SK-N-SH (cell line): ENCODE results near the gene OBP2B. TPM values are rescaled to one million over a fixed set of nuclear protein-coding genes. Genes with fewer than 3 reads are reported as not detected.
A peak's percentile ranks its signal among the peaks of the same experiment; 100 is the strongest.

Experiments used
- CTCF ChIA-PET: fragments of 300-600, 350-600 bp; formaldehyde crosslinking; extraction: SDS; loops from one replicate; lab custom pipeline; 2021; lab: Yijun Ruan, JAX
- POLR2A ChIA-PET: fragments of 350-600 bp; sonication (Branson Sonifier 250); formaldehyde crosslinking; extraction: SDS; loops from one replicate; lab custom pipeline; 2020; ENCODE audit warnings: antibody characterized with exemption, inconsistent platforms; lab: Yijun Ruan, JAX
- DNase-seq: peaks from one replicate; pipeline ENCODE4 v3.0.0; 2012
- H2AFZ ChIP-seq: fragments of 200-600 bp; sonication (generic); 2 replicates; pipeline ENCODE4 v1.8.1; 2016; ENCODE audit warnings: antibody characterized with exemption, mild to moderate bottlenecking, low read depth
- H3F3A ChIP-seq: fragments of 200-600 bp; sonication (generic); replicated peaks from 2 replicates; pipeline ENCODE3; 2016; ENCODE audit warnings: antibody characterized with exemption, mild to moderate bottlenecking; ENCODE audit not compliant: insufficient read depth
- H3K27ac ChIP-seq, 2 experiments: fragments of 200-500 bp in 1 of 2; fragments of 200-600 bp in 1 of 2; sonication (Bioruptor generic) in 1 of 2; sonication (generic), shearing (Covaris generic) in 1 of 2; 2 replicates each; pipeline versions ENCODE4 v1.5.1 to v1.6.1; 2014 to 2016; ENCODE audit warnings: low read depth in 2 of 2, inconsistent platforms in 1 of 2, low read length in 1 of 2, mild to moderate bottlenecking in 1 of 2, mixed read lengths in 1 of 2
- H3K27me3 ChIP-seq: fragments of 200-600 bp; sonication (generic), shearing (Covaris generic); 2 replicates; pipeline ENCODE4 v1.6.1; 2016; ENCODE audit warnings: mixed run types; ENCODE audit not compliant: insufficient read depth
- H3K36me3 ChIP-seq, 2 experiments: fragments of 200-500 bp in 1 of 2; fragments of 200-600 bp in 1 of 2; sonication (Bioruptor generic) in 1 of 2; sonication (generic) in 1 of 2; replicated peaks in 1 of 2; 2 replicates each; pipeline versions ENCODE3 to v1.5.1; 2014 to 2016; ENCODE audit warnings: low read length in 1 of 2, mild to moderate bottlenecking in 1 of 2; ENCODE audit not compliant: insufficient read depth in 2 of 2, control insufficient read depth in 1 of 2
- H3K4me1 ChIP-seq, 2 experiments: fragments of 200-500 bp in 1 of 2; fragments of 200-600 bp in 1 of 2; sonication (Bioruptor generic) in 1 of 2; sonication (generic), shearing (Covaris generic) in 1 of 2; 2 replicates each; pipeline versions ENCODE4 v1.5.1 to v1.6.1; 2014 to 2016; ENCODE audit warnings: low read depth in 1 of 2, low read length in 1 of 2, mixed run types in 1 of 2; ENCODE audit not compliant: insufficient read depth in 2 of 2, control insufficient read depth in 1 of 2
- H3K4me2 ChIP-seq: fragments of 200-600 bp; sonication (generic), shearing (Covaris generic); 2 replicates; pipeline ENCODE4 v1.6.1; 2017; ENCODE audit warnings: mixed run types
- H3K4me3 ChIP-seq, 2 experiments: fragments of 200-500 bp in 1 of 2; fragments of 200-600 bp in 1 of 2; sonication (Bioruptor generic) in 1 of 2; sonication (generic), shearing (Covaris generic) in 1 of 2; 2 replicates each; pipeline versions ENCODE4 v1.5.1 to v1.8.1; 2014 to 2016; ENCODE audit warnings: low read depth in 2 of 2, inconsistent platforms in 1 of 2, low read length in 1 of 2, mild to moderate bottlenecking in 1 of 2, mixed read lengths in 1 of 2, moderate library complexity in 1 of 2
- H3K79me2 ChIP-seq: fragments of 200-600 bp; sonication (generic); 2 replicates; pipeline ENCODE4 v1.8.1; 2017; ENCODE audit warnings: mild to moderate bottlenecking; ENCODE audit not compliant: insufficient read depth
- H3K9ac ChIP-seq: fragments of 200-600 bp; sonication (generic); 2 replicates; pipeline ENCODE4 v1.6.1; 2017; ENCODE audit warnings: mixed run types
- H3K9me2 ChIP-seq: fragments of 200-600 bp; sonication (generic); 2 replicates; pipeline ENCODE4 v1.6.1; 2017; ENCODE audit warnings: mixed run types
- H3K9me3 ChIP-seq: fragments of 200-600 bp; sonication (generic); 2 replicates; pipeline ENCODE4 v1.6.1; 2017; ENCODE audit warnings: mixed run types, mild to moderate bottlenecking, moderate library complexity
- H4K20me1 ChIP-seq: fragments of 200-600 bp; sonication (generic); 2 replicates; pipeline ENCODE4 v1.6.1; 2017; ENCODE audit warnings: mild to moderate bottlenecking, mixed run types; ENCODE audit not compliant: insufficient read depth
- EP300 ChIP-seq, 2 experiments: IDR thresholded peaks; 2 replicates each; pipeline versions ENCODE4 v1.4.0 to v1.6.1; 2012; ENCODE audit warnings: borderline replicate concordance in 1 of 2, low read depth in 1 of 2, low read length in 1 of 2
- FOXJ3 ChIP-seq: sonication (generic); formaldehyde crosslinking; IDR thresholded peaks from 2 replicates; pipeline ENCODE4 v1.5.1; 2020; ENCODE audit warnings: mild to moderate bottlenecking, missing genetic modification reagents
- FOXM1 ChIP-seq: IDR thresholded peaks from 2 replicates; pipeline ENCODE4 v1.4.0; 2012; ENCODE audit warnings: low read depth, mild to moderate bottlenecking
- GABPA ChIP-seq: IDR thresholded peaks from 2 replicates; pipeline ENCODE4 v1.4.0; 2012; ENCODE audit warnings: low read depth, mild to moderate bottlenecking
- GATA2 ChIP-seq: sonication (generic); formaldehyde crosslinking; IDR thresholded peaks from 2 replicates; pipeline ENCODE4 v1.5.0; 2020; ENCODE audit warnings: mild to moderate bottlenecking, missing genetic modification reagents
- JUND ChIP-seq: IDR thresholded peaks from 2 replicates; pipeline ENCODE4 v1.4.0; 2012
- MEF2A ChIP-seq: IDR thresholded peaks from 2 replicates; pipeline ENCODE4 v1.4.0; 2012; ENCODE audit warnings: low read depth, borderline replicate concordance
- MXI1 ChIP-seq: IDR thresholded peaks from 2 replicates; pipeline ENCODE4 v1.6.1; 2012; ENCODE audit warnings: mild to moderate bottlenecking, low read depth, low read length, improper control_type of control experiment
- NRF1 ChIP-seq: IDR thresholded peaks from 2 replicates; pipeline ENCODE4 v1.6.1; 2012; ENCODE audit warnings: low read depth, mild to moderate bottlenecking, low read length
- RCOR1 ChIP-seq: fragments of 150-350 bp; IDR thresholded peaks from 2 replicates; pipeline ENCODE4 v1.6.1; 2017; ENCODE audit warnings: antibody characterized with exemption, low read length
- RFX5 ChIP-seq: IDR thresholded peaks from 2 replicates; pipeline ENCODE4 v1.6.1; 2012; ENCODE audit warnings: mild to moderate bottlenecking, improper control_type of control experiment, low read length
- RXRA ChIP-seq: IDR thresholded peaks from 2 replicates; pipeline ENCODE4 v1.4.0; 2012; ENCODE audit warnings: low read depth, mild to moderate bottlenecking, borderline replicate concordance
- SIN3A ChIP-seq: IDR thresholded peaks from 2 replicates; pipeline ENCODE4 v1.6.1; 2012; ENCODE audit warnings: low read depth, mild to moderate bottlenecking, low read length, moderate library complexity, borderline replicate concordance
- whole genome bisulfite sequencing: methylation state at CpG from one replicate; pipeline ENCODE4 v1.1.6; 2017; ENCODE audit warnings: low lambda C conversion rate; 5-methylcytosine and 5-hydroxymethylcytosine counted together
- polyA plus RNA-seq, 3 experiments: library from polyadenylated mRNA; depleted of rRNA; stranded (reverse); fragments of >200 nt; gene quantifications; 2 replicates each; pipeline ENCODE4 v1.2.3, GENCODE V29; 2012
- TF ChIP-seq, protein P1 (sequence below): IDR thresholded peaks from 2 replicates; pipeline ENCODE4 v1.4.0; 2012; ENCODE audit warnings: low read depth
- TF ChIP-seq, protein P2 (sequence below): IDR thresholded peaks from 2 replicates; pipeline ENCODE4 v1.4.0; 2012; ENCODE audit warnings: low read depth, borderline replicate concordance
- TF ChIP-seq, protein P3 (sequence below): fragments of 150-350 bp; IDR thresholded peaks from 2 replicates; pipeline ENCODE4 v1.6.1; 2017; ENCODE audit warnings: antibody characterized with exemption, low read length, low read depth, borderline replicate concordance
- TF ChIP-seq, protein P4 (sequence below): IDR thresholded peaks from 2 replicates; pipeline ENCODE4 v1.4.0; 2012; ENCODE audit warnings: low read depth, borderline replicate concordance

OBP2B gene
- polyA plus RNA-seq, 1 of the 3 experiments (the other 2 are of a cell fraction): not detected

DNA sequence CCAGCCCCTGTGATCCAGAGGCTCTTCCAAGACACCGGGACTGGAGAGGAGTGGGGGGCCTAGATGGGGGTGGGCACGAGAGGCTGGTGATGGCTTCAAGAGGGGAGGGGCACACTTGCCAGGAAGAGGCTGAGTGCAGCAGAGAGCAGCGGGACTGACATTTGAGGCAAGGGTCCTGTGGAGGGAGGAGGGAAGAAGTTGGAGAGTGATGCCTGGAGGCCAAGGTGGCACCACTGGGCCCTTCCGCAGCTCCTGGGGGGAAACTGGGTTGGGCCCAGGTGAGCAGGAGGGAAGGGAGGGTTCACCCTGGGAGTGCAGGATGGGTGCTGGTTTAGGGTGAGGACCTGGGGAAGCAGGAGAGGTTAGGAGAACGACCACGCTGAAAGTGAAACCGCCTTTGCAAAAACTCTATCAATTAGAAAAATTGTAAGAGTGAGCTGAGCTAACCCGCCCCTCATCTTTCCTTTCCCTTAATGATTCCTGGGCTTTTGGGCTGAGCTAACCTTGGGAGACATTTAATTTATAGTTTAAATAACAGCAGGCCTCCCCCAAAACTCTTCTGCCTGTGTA lies 39.8 kb upstream of the OBP2B start:
- Histone ChIP-seq H3K9me3 (no peaks in the 10 kb centered on the region), H3K27ac (no peak overlapping the region), H3K4me2 (no peak overlapping the region), H3K9me2 (no peaks in the 10 kb centered on the region), H3K36me3 (no peaks in the 10 kb centered on the region), H3K27me3 (peaks cover 32% of the 10 kb centered on the region), H2AFZ (no peak overlapping the region)
- no peak for TF ChIP-seq RFX5
- TF ChIP-seq NRF1: no peak
- no peak for TF ChIP-seq FOXJ3
- TF ChIP-seq, protein P1, sequence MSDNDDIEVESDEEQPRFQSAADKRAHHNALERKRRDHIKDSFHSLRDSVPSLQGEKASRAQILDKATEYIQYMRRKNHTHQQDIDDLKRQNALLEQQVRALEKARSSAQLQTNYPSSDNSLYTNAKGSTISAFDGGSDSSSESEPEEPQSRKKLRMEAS: no peak
- no peak for TF ChIP-seq FOXM1
- TF ChIP-seq GATA2 (CRISPR knock-in tag): no peak
- no peak for TF ChIP-seq RXRA
- no peak for TF ChIP-seq GABPA
- TF ChIP-seq, protein P2, sequence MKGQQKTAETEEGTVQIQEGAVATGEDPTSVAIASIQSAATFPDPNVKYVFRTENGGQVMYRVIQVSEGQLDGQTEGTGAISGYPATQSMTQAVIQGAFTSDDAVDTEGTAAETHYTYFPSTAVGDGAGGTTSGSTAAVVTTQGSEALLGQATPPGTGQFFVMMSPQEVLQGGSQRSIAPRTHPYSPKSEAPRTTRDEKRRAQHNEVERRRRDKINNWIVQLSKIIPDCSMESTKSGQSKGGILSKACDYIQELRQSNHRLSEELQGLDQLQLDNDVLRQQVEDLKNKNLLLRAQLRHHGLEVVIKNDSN: no peak
- TF ChIP-seq RCOR1: no peak
- TF ChIP-seq JUND: no peak
- TF ChIP-seq MEF2A: no peak
- no peak for TF ChIP-seq SIN3A
- TF ChIP-seq EP300 (IDR thresholded peaks at IDR 0.05; ENCODE audit: borderline replicate concordance in 1 of 2, low read depth in 1 of 2, low read length in 1 of 2): no peak
- TF ChIP-seq MXI1: no peak
- TF ChIP-seq, all 33 proteins: peak for 0
- Histone ChIP-seq H4K20me1 (no peaks in the 10 kb centered on the region), H3K4me3 (no peak overlapping the region), H3K9ac (no peak overlapping the region), H3F3A (no peaks in the 10 kb centered on the region), H3K79me2 (no peaks in the 10 kb centered on the region), H3K4me1 (peaks cover 0 to 2% of the 10 kb centered on the region in 2 experiments; a peak in 1 of 4 replicates)
- ChIA-PET POLR2A (no interaction called here), CTCF (no interaction called here)
- WGBS: 56% methylated on average over 8 of the region's 8 CpGs
- DNase-seq: no peak

DNA sequence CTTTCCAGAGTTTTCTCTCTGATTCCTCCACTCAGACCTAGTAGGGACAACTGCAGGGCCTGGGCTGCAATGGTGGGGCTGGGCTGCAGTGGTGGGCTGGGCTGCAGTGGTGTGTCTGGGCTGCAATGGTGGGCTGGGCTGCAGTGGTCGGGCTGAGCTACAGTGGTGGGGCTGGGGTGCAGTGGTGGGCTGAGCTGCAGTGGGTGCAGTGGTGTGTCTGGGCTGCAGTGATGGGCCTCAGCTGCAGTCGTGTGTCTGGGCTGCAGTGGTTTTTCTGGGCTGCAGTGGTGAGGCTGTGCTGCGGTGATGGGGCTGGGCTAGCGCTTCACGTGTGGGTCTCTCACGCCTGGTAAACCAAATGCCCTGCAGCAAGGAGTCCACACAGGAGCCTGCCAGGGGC lies 38.6 kb upstream of the OBP2B start:
- DNase-seq: peak; percentile 11
- peaks cover 32% of the 10 kb centered on the region for H3K27me3 ChIP-seq
- no peaks in the 10 kb centered on the region for H3F3A ChIP-seq
- H3K9me3 ChIP-seq: no peaks in the 10 kb centered on the region
- H4K20me1 ChIP-seq: no peaks in the 10 kb centered on the region
- POLR2A ChIA-PET: no interaction called here
- TF ChIP-seq, protein P3, sequence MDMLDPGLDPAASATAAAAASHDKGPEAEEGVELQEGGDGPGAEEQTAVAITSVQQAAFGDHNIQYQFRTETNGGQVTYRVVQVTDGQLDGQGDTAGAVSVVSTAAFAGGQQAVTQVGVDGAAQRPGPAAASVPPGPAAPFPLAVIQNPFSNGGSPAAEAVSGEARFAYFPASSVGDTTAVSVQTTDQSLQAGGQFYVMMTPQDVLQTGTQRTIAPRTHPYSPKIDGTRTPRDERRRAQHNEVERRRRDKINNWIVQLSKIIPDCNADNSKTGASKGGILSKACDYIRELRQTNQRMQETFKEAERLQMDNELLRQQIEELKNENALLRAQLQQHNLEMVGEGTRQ: no peak
- no peak for TF ChIP-seq MXI1
- TF ChIP-seq, protein P1: no peak
- no peak for TF ChIP-seq EP300 (IDR thresholded peaks at IDR 0.05; ENCODE audit: borderline replicate concordance in 1 of 2, low read depth in 1 of 2, low read length in 1 of 2)
- no peak for TF ChIP-seq SIN3A
- TF ChIP-seq, protein P4, sequence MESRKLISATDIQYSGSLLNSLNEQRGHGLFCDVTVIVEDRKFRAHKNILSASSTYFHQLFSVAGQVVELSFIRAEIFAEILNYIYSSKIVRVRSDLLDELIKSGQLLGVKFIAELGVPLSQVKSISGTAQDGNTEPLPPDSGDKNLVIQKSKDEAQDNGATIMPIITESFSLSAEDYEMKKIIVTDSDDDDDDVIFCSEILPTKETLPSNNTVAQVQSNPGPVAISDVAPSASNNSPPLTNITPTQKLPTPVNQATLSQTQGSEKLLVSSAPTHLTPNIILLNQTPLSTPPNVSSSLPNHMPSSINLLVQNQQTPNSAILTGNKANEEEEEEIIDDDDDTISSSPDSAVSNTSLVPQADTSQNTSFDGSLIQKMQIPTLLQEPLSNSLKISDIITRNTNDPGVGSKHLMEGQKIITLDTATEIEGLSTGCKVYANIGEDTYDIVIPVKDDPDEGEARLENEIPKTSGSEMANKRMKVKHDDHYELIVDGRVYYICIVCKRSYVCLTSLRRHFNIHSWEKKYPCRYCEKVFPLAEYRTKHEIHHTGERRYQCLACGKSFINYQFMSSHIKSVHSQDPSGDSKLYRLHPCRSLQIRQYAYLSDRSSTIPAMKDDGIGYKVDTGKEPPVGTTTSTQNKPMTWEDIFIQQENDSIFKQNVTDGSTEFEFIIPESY: no peak
- TF ChIP-seq GATA2 (CRISPR knock-in tag): no peak
- TF ChIP-seq, all 33 proteins: peak for 0
- Histone ChIP-seq H2AFZ (no peak overlapping the region), H3K27ac (no peak overlapping the region), H3K36me3 (no peaks in the 10 kb centered on the region), H3K4me2 (no peak overlapping the region), H3K9ac (no peak overlapping the region), H3K4me1 (peaks cover 0 to 2% of the 10 kb centered on the region in 2 experiments; a peak in 1 of 4 replicates), H3K9me2 (no peaks in the 10 kb centered on the region), H3K79me2 (no peaks in the 10 kb centered on the region), H3K4me3 (no peak overlapping the region)
- CTCF ChIA-PET: interaction anchor here (1.0 to 2.1 kb wide), 4 partner anchors 28 to 67 kb away, joined by 3 to 5 read pairs (median 3); no protein-coding TSS in a partner anchor
- WGBS: 0% methylated on average over 1 of the region's 6 CpGs
